CD4-positive, alpha-beta T cell (primary cell): ENCODE results near the gene LECT2. TPM values are rescaled to one million over a fixed set of nuclear protein-coding genes. Genes with fewer than 3 reads are reported as not detected.

Source experiments
- ATAC-seq: fragments of 200-7000 bp; cut with Tn5 transposase; one replicate; pipeline ENCODE4 v1.10.0; 2022; ENCODE audit warnings: mild to moderate bottlenecking; ENCODE audit not compliant: poor library complexity
- CTCF ChIA-PET: fragments of 350-600 bp; sonication (Branson Sonifier 250); formaldehyde crosslinking; loops from one replicate; lab custom pipeline; 2021; ENCODE audit warnings: antibody characterized with exemption, inconsistent platforms; lab: Charles Lee
- POLR2A ChIA-PET: fragments of 350-600 bp; sonication (Branson Sonifier 250); formaldehyde crosslinking; loops from one replicate; lab custom pipeline; 2021; ENCODE audit warnings: antibody characterized with exemption, inconsistent platforms; lab: Charles Lee
- DNase-seq, 14 experiments: peaks; one replicate each; pipeline ENCODE4 v3.0.0-alpha.2; 2013 to 2020; ENCODE audit warnings: mixed read lengths in 2 of 14
- H3K27ac ChIP-seq, 2 donors: one replicate each; pipeline versions ENCODE4 v1.5.1 to v1.7.0; 2013; ENCODE audit warnings: low read length in 2 of 2, low read depth in 1 of 2, mild to moderate bottlenecking in 1 of 2
- H3K27me3 ChIP-seq, 2 experiments: 1 replicate in 1 of 2; 2 replicates in 1 of 2; pipeline versions ENCODE4 v1.6.1 to v1.7.0; 2013; ENCODE audit warnings: low read length in 2 of 2, control low read depth in 1 of 2, mild to moderate bottlenecking in 1 of 2, moderate library complexity in 1 of 2; ENCODE audit not compliant: insufficient read depth in 2 of 2, control insufficient read depth in 1 of 2
- H3K36me3 ChIP-seq: one replicate; pipeline ENCODE4 v1.6.1; 2013; ENCODE audit warnings: low read length, control low read depth; ENCODE audit not compliant: insufficient read depth
- H3K4me1 ChIP-seq: one replicate; pipeline ENCODE4 v1.6.1; 2013; ENCODE audit warnings: low read length, control low read depth; ENCODE audit not compliant: insufficient read depth
- H3K4me3 ChIP-seq: one replicate; pipeline ENCODE4 v1.5.1; 2013; ENCODE audit warnings: mild to moderate bottlenecking, low read length, moderate library complexity
- H3K9me3 ChIP-seq, 2 experiments: 1 replicate in 1 of 2; 2 replicates in 1 of 2; pipeline versions ENCODE4 v1.6.1 to v1.7.0; 2013; ENCODE audit warnings: low read length in 2 of 2, mild to moderate bottlenecking in 2 of 2, control low read depth in 1 of 2, moderate library complexity in 1 of 2; ENCODE audit not compliant: control insufficient read depth in 1 of 2, insufficient read depth in 1 of 2
- H3K27ac Mint-ChIP-seq: one replicate; pipeline ENCODE4 v1.8.0; 2020; ENCODE audit warnings: mixed read lengths
- H3K27me3 Mint-ChIP-seq: one replicate; pipeline ENCODE4 v1.8.0; 2021; ENCODE audit warnings: mixed read lengths
- H3K36me3 Mint-ChIP-seq: one replicate; pipeline ENCODE4 v1.8.0; 2021; ENCODE audit warnings: low read depth, mixed read lengths
- H3K4me1 Mint-ChIP-seq: one replicate; pipeline ENCODE4 v1.8.0; 2021; ENCODE audit warnings: low read depth, mixed read lengths
- H3K4me3 Mint-ChIP-seq: one replicate; pipeline ENCODE4 v1.8.0; 2020; ENCODE audit warnings: mild to moderate bottlenecking, mixed read lengths
- H3K9me3 Mint-ChIP-seq: one replicate; pipeline ENCODE4 v1.8.0; 2020; ENCODE audit warnings: mixed read lengths
- CTCF ChIP-seq: fragments of 200-600 bp; IDR thresholded peaks from one replicate; pipeline ENCODE4 v1.8.0; 2022; ENCODE audit warnings: antibody characterized with exemption, mild to moderate bottlenecking
- intact Hi-C, 2 experiments: fragments of 100-400 bp; cut with DNase I in 1 of 2; cut with micrococcal nuclease in 1 of 2; formaldehyde crosslinking; loops; one replicate each; pipeline versions ENCODE4 v1.15.1 to v1.9.0; 2023 to 2025; cut with DNase I, micrococcal nuclease
- total RNA-seq, 174 experiments: library from RNA in 2 of 174; stranded (reverse) in 2 of 174; gene quantifications; one replicate each; pipeline ENCODE4 v1.2.3 and lab custom pipeline; 2021 to 2026

The LECT2 gene
- total RNA-seq, 2 experiments from 2014 or later, result not detected

DNA sequence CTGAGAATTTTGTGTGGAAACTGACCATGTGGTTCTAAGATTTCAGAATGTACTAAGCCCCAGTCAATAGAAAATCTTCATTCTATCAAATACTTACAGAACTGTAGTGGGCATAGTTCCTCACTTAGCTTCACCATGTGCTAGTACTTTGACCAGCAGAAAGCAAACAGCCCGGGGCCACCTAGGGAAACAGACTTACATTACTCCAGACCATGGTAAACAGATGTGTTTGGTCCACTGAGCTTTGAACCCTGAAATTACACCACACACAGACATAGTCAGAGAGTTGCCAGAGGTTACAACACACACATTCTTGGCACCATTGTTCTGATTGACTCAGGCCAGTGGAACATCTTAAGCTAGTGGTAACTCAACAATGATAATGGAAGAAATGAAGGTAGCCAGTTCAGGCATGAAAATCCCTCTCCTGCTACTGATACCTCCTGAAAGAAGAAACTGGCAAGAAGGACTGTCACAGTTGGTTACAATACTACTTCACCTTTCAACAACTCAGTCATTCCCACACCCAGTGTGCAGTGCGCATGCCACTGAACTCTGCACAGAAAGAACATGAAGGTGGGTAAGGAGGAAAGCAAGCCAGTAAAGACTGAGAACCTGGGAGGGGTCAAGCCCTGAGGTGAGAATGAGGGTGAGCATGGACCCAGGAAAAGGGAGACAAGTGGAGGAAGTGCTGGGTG is 18.7 kb upstream of the LECT2 start:
- Mint-ChIP-seq H3K27me3 (peaks cover 66% of the 10 kb centered on the region), H3K9me3 (peaks cover 2% of the 10 kb centered on the region), H3K27ac (no peak overlapping the region), H3K36me3 (no peaks in the 10 kb centered on the region), H3K4me3 (no peak overlapping the region), H3K4me1 (no peaks in the 10 kb centered on the region)
- Histone ChIP-seq H3K4me3 (no peak overlapping the region), H3K4me1 (peaks cover 4% of the 10 kb centered on the region), H3K27me3 (peaks cover 11 to 14% of the 10 kb centered on the region in 2 experiments), H3K36me3 (no peaks in the 10 kb centered on the region), H3K27ac (no peak overlapping the region), H3K9me3 (peaks cover 3% of the 10 kb centered on the region in 2 experiments)
- ChIA-PET CTCF (no interaction called here), POLR2A (no interaction called here)
- ATAC-seq (no peak), DNase-seq (no peak)
- intact Hi-C loops, result no loop called here
- no peak for TF ChIP-seq CTCF

DNA sequence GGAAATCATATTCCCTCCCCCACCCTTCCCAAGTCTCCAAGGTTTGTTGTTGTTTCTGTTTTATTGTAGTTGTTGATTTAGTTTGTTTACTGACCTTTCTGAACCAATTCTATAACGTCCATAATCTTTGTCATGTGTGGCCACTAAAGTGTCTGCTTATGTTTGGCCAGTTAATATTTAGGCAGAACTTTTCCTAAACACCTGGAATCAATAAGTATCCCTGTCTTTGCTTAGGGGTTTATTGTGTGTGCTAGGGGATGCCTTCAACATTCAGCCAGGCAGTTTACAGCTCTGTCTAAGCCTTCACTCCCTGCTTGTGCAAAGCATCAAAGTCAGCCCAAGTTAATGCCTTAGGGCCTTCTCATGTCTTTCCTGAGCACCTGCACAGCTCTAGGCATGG is 16.9 kb upstream of the LECT2 start:
- Histone ChIP-seq H3K36me3 (no peaks in the 10 kb centered on the region), H3K9me3 (peaks cover 0 to 3% of the 10 kb centered on the region in 2 experiments), H3K27ac (no peak overlapping the region), H3K4me1 (no peaks in the 10 kb centered on the region), H3K27me3 (peaks cover 11 to 14% of the 10 kb centered on the region in 2 experiments), H3K4me3 (no peak overlapping the region)
- ChIA-PET POLR2A (no interaction called here), CTCF (interaction anchor here (1.0 kb wide), 1 partner anchor 11 kb away, joined by 5 read pairs; no protein-coding TSS in a partner anchor)
- Mint-ChIP-seq H3K36me3 (no peaks in the 10 kb centered on the region), H3K4me1 (no peaks in the 10 kb centered on the region), H3K27ac (no peak overlapping the region), H3K9me3 (peaks cover 2% of the 10 kb centered on the region), H3K4me3 (no peak overlapping the region), H3K27me3 (peaks cover 57% of the 10 kb centered on the region)
- intact Hi-C loops, result no loop called here
- ATAC-seq (no peak), DNase-seq (no peak)
- no peak for TF ChIP-seq CTCF

DNA sequence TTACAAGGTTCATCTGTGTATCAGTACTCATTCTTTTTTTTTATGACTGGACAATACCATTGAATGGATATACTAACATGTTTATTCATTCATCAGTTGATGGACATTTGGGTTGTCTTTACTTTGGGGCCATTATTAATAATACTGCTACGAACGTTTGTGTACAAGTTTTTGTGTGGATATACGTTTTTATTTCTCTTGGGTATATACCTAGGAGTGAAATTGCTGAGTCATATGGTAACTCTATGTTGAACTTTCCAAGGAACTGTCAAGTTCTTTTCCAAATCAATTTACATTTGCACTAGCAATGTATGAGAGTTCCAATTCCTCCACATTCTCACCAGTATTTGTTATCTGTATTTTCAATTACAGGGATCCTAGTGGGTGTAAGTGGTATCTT is 12.0 kb upstream of the LECT2 start:
- H3K36me3 Mint-ChIP-seq, result no peaks in the 10 kb centered on the region
- DNase-seq (no peak), ATAC-seq (no peak)
- Histone ChIP-seq H3K9me3 (peaks cover 0 to 3% of the 10 kb centered on the region in 2 experiments), H3K4me3 (no peak overlapping the region), H3K4me1 (no peaks in the 10 kb centered on the region), H3K36me3 (no peaks in the 10 kb centered on the region), H3K27ac (no peak overlapping the region), H3K27me3 (peaks cover 0 to 3% of the 10 kb centered on the region in 2 experiments)
- no peak overlapping the region for H3K4me3 Mint-ChIP-seq
- CTCF ChIA-PET, result no interaction called here
- peaks cover 2% of the 10 kb centered on the region for H3K9me3 Mint-ChIP-seq
- POLR2A ChIA-PET, result no interaction called here
- peaks cover 23% of the 10 kb centered on the region for H3K27me3 Mint-ChIP-seq
- TF ChIP-seq CTCF, result no peak
- no peaks in the 10 kb centered on the region for H3K4me1 Mint-ChIP-seq
- intact Hi-C loops, result no loop called here
- no peak overlapping the region for H3K27ac Mint-ChIP-seq
